Activated CD4-positive, CD25-positive, alpha-beta regulatory T cell treated with anti-CD3 and anti-CD28 coated beads, Interleukin-2, amount 50 U/mL, for 24 hours (primary cell): ENCODE results near the gene CHST11.

Experiments
- ATAC-seq, 2 donors: fragments of 150-1000 bp; cut with Tn5 transposase; one replicate each; pipeline ENCODE4 v1.10.0; 2021; ENCODE audit warnings: mild to moderate bottlenecking in 1 of 2, moderate library complexity in 1 of 2

Gene CHST11

DNA sequence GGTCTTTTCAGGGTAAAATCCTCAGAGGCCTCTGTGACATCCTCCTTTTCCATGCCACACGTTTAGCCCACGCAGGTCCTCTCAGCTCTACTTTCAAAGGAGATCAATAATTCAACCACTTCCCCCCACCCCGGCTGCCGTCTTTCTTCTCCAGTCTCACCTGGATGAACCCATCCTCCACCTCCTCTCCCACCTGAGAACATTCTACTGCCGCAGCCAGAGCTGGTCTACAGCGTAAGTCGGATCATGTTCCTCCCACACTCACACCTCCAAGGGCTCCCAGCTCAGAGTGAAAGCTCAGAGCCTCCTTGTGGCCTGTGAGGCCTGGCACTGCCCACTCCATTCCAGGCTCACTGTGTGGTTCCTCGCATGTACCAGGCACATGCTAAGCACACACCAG is 246.6 kb downstream of the CHST11 start:
- ATAC-seq: no peak

DNA sequence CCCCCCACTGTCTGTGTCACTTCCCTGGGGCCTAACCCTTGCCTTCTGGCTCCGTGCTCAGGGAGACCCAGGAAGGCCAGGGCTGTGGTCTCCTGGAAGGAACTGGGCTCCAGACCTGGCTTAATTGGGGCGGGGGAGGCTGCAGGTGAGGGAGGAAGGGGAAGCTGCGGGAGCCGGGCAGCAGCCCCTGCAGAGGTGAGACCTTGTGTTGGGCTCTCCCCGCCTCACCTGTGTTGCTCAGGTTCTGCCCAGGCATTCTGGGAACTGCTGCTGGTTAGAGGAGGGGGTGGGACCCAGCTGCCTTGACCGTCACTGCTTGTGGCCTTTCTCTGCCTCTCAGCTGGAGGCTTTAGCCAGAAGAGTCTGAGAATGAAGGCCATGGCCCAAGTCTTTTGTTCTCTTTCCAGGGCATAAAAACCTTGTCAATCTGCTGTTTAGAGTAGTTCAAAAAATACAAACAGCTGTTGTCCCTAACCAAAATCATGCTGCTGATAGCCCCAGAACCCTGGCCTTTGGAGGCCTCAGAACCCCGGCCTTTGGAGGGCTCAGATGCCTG is 247.6 kb downstream of the CHST11 start:
- ATAC-seq: no peak

- ATAC-seq: no peak
Measured at GRCh38 chr12:104707194-104707593, 250.4 kb downstream of the CHST11 start.

GRCh38 chr12:104707794-104708558 is 251.2 kb downstream of the CHST11 start:
- ATAC-seq: no peak

- ATAC-seq: no peak
Measured at GRCh38 chr12:104708891-104709290, 252.1 kb downstream of the CHST11 start.

DNA sequence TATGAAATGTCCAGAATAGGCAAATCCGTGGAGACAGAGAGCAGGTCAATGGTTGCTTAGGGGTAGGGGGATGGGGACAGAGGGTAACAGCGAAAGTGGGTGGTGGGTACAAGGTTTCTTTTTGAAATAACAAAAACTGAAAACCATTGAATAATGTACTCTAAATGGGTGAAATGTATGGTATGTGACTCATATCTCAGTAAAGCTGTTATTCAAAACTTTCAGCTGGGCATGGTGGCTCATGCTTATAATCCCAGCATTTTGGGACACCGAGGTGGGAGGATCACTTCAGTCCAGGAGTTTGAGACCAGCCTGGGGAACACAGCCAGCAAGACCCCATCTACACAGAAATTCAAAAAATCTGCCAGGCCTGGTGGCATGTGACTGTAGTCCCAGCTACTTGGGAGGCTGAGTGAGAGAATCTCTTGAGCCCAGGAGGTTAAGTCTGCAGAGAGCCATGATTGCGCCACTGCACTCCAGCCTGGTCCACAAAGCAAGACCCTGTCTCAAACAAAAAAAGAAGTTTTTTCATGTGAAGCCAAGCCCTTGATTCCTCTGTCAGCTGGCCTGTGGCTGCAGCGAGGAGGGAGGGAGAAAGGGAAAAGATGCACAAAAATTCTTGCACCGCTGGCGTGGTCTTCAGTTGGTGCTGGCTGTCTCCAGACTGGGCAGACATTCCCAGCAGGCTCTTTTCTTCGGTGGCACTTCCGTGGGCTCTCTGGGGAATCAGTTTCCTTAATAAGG is 253.1 kb downstream of the CHST11 start:
- ATAC-seq: peak in 1 of 2 donors; percentile 35

GRCh38 chr12:104710940-104711689 is 254.4 kb downstream of the CHST11 start:
- ATAC-seq: no peak

GRCh38 chr12:104712477-104712876 is 255.7 kb downstream of the CHST11 start:
- no peak for ATAC-seq

DNA sequence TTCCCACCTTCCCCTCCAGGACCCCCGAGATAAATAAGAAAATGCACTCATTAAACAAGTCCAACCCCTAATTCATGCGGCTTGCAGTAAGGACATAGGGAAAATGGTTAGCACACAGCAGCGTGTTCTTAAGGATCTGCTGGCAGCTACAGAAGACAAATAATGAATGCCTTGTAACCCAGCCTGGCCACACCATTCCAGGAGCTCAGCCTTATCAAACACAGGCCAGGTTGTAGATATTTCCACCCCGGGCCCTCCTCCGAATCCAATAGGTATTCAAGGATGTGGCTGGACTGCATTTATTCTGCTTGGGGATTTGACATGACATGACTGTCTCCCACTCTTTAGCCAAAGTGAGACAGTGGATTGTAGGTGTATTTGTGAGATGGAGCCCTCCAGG is 256.2 kb downstream of the CHST11 start:
- ATAC-seq: no peak

DNA sequence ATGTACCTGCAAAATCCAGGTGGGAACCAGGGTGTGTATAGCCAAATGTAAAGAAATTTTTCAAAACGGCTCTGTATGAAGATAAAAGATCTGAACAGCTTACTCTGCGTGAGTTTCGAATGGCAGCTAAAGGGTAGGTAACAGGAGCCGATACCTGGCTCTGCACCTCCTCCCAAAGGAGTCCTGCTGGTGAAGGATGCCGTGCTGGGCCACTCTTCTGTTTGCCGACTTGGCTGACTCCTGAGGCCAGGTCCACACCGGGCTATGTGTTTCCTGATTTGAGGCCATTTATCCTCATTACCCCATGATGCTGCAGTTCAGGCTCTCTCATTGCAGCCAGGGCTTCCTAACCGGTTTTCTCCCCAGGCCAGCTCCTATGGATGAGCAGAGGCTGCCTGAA is 256.7 kb downstream of the CHST11 start:
- no peak for ATAC-seq

GRCh38 chr12:104714369-104714768 is 257.6 kb downstream of the CHST11 start:
- ATAC-seq: no peak

GRCh38 chr12:104716172-104716571 is 259.4 kb downstream of the CHST11 start:
- ATAC-seq: no peak

DNA sequence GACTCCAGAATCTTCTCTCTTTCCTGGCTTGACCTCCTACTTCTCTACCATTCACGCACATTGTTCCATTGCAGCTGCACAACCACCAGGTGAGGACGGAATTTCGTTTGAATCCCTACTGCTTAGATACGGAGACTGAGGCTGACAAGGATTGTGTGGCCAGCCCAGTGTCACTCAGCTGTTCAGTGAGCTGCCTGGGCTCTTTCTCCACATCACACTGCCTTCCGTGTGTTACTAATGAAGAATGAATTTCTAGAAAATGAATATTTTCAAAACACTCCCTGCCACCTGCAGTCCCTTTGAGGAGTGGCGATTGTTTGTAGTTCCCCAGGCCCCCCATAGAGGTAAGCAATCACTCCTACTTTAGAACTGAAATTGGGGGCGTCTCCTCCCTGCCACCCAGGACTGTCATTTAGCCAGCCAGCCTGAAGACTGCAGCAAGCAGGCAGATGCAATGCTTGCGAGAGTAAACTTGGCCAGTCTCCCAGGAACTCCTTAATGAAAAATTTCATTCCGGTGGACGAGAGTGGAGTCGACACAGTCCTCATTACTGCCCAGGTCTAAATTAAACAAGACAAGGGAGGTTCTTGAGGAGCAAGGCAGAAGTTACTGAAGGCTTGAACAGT is 261.7 kb downstream of the CHST11 start:
- no peak for ATAC-seq

DNA sequence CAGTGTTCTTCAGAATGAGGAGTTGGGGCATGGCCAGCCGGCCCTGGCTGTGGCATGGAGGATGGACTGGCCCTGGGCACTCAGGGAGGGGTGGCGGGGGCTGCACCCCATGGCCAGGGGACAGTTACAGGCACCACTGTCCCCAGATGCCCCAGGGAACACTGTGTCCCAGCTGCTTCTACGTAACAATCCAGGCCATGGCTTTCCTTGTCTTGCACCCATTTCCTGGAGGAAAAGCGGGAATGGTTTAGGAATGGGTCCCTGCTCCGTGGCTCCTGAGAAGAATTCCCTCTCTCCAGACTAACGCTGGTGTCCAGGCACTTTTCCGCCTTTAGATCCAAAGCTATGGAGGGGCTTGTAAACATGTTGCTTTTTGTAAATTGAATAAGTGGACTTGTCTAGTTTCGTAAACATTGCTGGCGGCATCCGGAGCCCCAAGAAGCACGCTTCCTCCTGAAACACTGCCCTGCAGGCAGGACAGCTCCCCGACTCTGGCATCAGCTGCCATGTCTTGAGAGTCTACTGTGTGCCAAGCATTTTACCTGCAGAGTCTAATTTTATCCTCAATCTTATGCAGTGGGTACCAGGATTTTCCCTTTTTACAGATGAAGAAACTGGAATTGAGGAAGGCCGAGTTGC is 263.1 kb downstream of the CHST11 start:
- ATAC-seq: no peak

DNA sequence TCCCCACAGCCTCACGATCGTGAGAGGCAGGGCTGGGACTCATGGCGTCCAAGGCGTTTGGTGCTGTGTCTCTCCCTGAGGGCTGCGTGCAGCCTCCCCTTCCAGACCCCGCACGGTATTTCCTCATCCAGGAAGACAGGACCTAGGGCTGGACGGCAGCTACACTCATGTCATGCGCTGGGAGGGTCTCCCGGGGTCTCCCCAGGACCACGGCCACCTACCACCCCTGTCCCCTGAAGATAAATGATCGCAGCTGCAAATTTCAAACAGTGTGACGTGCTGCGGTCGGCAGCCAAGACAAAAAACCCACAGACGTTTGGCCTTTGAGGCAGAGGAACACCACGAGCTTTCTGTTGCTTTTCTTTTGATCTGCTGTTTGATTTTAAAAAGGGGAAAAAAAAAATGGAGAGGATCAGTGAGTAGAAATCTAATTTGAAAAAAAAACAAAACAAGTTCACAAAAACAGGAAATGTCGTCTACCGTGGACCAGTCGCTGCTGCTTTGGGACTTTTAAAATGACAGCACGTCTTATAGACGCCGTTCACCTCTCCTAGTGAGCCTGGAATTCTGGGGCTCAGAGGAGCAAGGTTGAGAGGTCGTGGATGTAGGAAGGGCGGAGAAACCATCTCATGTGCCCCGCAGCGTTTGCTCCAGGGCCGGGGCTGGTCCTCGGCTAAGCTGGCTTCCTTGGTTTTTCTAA is 263.7 kb downstream of the CHST11 start:
- ATAC-seq: peak; percentile 66 to 77

DNA sequence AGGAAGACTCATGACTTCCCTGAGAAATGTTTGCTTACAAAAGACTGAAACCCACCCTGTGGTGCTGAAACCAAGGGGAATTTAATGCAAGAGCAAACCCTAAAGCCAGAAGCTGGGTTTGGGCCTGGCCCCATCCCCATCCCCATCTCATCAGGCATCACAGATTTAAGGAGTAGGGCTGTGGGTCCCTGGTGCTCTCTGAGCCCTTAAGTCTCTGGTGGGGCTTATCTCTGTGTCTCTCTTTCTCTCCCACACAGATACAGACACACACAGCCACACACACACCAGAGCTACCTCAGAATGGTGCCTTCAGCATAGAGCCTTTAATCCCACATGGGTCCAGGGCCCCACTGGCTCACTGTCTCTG is 264.3 kb downstream of the CHST11 start:
- ATAC-seq: no peak

GRCh38 chr12:104721936-104722335 is 265.2 kb downstream of the CHST11 start:
- ATAC-seq: no peak

DNA sequence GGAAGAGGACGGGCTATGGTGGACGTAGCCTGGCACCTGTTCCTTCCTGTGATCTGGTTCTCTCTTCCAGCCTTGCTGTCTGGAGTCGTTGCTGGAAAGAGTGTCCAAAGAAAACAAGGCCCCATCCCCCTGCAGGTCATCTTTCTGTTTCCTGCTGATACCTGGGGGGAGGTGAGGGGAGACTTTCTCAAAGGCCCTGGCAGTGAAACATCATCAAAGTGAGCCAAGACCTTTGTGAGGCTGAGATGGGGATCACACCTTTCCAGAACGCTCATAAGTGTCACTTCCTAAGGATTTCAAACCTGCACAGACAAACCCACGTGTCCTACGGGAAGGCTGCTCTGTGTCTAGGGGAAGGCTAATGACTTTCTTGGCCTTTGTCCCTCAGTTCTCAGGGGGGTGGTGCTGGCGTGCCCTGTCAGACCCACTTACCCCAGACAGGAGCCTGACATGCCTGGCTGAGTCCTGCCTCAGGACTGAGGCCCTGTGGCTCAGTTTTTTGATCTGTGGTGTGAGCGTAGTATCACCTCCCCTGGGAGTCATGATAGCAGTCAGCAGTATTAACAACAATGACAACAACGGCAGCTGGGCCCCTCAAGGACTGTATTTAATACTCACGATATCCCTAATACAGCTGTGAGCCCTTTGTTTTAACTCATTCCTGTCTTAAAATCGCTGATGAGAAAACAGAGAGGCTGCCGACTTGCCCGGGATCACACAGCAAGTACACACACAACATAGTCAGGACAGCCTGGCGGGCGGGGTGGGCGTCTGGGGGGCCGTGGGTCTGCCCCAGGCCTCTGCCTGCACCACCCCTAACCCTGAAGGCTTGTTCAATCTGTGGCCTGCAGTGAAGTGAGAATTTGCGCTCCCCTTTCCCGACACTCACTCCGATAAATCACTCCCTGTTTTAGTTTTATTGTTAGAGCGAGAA is 266.1 kb downstream of the CHST11 start:
- no peak for ATAC-seq

DNA sequence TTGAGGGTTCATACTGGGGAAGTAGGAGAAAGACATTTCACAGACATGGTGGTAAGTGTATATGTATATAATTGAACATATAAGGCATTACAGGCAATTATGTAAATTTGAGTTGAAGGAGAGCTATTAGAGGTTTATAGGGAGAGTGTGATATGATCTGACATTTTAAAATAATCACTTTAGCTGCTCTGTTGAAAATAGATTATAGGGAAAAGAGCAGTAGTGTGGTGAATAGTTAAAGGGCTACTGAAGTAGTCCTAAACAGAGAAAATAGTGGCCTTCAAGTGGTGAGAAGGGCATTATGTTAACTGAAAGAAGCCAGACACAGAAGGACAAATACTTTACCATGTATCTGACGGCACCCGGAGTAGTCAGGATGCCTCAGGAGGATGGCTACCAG is 267.1 kb downstream of the CHST11 start:
- ATAC-seq: no peak

DNA sequence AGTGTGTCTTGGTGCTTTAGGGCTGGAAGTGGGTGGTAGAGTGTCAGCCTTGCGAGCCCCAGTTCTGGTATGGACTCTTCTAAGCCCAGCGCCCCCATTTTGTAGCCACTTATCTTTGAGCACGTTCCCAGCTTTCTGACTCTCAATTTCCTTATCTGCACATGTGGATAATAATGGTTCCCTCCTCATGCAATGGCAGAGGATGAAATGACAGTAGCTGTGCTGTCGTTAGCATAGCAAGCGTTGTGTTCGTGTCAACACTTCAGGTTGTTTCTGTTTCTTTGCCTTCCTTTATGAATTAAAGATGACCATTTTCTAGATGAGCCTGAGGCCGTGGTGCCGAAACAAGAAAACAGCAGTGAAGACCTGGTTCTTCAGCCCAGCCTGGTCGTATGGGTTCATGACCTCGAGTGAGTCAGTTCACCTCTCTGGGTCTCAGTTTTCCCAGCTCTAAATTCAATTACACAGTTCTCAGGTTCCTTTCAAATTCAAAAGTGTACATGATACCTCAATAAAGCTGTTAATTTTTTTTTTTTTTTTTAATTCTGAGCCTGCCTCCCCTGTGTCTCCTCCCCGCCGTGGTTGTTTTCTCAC is 268.3 kb downstream of the CHST11 start:
- no peak for ATAC-seq
